GM19099 (cell line): Measurements from ENCODE around the gene CHRNA1.

Experiments used
- POLR2A ChIP-seq: IDR thresholded peaks from 3 replicates; pipeline ENCODE4 v1.6.1; 2011; ENCODE audit warnings: low read depth; ENCODE audit not compliant: insufficient read length; ENCODE audit errors: extremely low read depth

CHRNA1 gene

DNA sequence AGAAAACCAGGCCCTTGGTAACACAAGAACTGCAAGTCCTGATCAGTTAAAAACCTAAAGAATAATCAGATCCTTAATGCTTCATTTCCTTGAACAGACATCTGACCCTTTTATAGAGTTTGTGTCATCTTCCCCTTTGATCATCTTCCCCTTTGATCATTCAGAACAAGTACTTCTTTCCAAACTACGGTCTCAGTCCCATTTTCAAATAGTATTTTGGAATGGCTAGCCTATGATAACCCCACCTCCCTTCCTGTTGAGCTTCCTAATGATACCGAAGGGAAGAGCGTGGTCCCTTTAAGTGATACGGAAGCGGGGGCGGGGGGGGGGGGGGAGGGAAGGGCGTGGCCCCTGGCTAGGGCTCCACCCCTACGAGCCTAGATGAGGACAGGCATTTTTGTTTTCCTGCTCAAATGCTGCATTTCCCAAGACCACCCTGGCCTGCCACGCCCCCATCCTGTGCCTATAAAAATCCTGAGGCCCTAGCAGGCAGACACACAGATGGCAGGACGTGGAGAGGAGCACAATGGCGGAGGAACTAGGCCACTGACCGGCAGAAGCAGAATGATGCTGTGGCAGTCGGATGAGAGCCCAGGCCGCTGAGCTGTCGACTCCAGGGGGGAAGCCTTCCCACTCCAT is 24.1 kb upstream of the CHRNA1 start:
- no peak for TF ChIP-seq POLR2A

DNA sequence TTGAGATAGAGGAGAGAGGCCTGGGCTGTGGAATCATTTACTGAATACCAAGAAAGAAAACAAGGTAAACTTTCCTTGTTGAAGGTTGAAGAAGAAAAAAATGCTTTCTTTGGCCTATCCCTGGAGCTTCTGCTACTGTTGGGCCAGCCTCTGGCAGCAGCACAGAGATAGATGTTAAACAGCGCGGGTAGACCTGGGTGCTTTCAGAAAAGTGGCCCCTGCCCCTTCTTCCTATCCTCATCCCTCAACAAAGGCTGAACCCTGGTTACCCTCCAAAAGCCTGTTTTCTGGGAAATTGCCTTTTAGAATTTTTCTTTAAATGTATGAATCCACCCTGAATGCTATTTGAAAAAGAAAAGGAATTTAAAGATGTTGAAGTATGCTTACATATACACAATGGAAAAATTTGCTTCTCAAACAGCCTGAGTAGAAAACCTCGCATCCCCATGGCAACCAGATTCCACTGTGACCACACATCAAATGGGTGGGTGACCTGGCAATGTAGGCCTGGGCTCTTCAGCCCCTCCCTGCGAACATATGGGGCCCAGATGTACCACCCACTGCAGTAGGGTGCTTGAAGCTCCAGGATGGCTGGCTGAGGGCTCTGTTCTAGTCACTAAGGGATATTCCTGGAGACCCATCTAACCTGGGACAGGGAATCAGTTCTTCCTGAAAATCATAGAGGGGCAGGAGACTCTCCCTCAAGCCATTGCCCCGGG is 23.4 kb upstream of the CHRNA1 start:
- no peak for TF ChIP-seq POLR2A

DNA sequence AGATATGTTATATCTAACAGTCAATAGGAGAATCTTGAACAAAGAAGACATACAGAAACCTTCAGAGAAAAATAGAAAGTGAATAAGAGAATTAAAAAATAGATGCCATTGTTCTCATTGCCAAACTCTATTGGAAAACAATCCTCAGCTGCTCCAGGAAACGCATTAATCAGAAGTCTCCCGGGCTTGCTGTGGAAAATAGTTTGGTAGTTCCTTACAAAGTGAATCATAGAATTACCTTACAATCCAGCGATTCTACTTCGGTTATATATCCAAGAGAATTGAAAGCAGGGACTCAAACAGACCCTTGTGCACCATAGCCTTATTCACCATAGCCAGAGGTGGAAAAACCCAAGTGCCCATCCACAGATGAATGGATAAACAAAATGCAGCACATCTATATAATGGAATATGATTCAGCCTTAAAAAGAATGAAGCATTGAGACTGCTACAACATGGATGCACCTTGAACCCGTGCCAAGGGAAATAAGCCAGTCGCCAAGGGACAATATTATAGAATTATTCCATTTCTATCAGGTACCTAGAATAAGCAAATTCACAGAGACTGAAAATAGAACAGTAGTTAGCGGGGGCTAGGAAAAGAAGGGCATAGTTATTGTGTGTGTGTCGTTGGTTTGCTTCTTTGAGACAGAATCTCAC is 21.9 kb upstream of the CHRNA1 start:
- TF ChIP-seq POLR2A = no peak

GRCh38 chr2:174785481-174785880 is 21.2 kb upstream of the CHRNA1 start:
- no peak for TF ChIP-seq POLR2A

GRCh38 chr2:174784909-174785308 is 20.6 kb upstream of the CHRNA1 start:
- no peak for TF ChIP-seq POLR2A

DNA sequence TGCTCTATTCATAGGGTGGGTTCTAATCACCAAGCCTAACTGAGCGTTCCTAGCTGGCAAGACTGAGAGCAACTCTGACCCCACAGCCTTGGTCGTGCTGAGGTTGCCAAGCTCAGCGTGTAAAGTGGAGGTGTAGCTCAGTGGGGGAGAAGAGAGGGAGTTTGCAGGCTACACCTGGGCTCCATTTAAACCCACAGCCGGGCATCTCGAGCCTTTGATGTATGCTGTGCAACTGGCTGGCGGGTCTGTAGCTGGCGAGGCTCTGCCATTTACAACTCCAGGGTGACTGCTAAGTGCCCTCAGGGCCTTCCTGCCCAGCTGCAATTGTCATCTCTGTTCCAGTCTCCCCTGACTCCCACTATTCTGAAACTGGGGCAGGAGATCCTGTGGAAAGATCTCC is 20.0 kb upstream of the CHRNA1 start:
- TF ChIP-seq POLR2A = no peak

GRCh38 chr2:174781996-174782395 is 17.7 kb upstream of the CHRNA1 start:
- no peak for TF ChIP-seq POLR2A

GRCh38 chr2:174781298-174781697 is 17.0 kb upstream of the CHRNA1 start:
- no peak for TF ChIP-seq POLR2A

- no peak for TF ChIP-seq POLR2A
Measured at GRCh38 chr2:174780856-174781255, 16.6 kb upstream of the CHRNA1 start.

- no peak for TF ChIP-seq POLR2A
Measured at GRCh38 chr2:174780191-174780840, 16.0 kb upstream of the CHRNA1 start.

- no peak for TF ChIP-seq POLR2A
Measured at GRCh38 chr2:174779361-174779928, 15.2 kb upstream of the CHRNA1 start.

DNA sequence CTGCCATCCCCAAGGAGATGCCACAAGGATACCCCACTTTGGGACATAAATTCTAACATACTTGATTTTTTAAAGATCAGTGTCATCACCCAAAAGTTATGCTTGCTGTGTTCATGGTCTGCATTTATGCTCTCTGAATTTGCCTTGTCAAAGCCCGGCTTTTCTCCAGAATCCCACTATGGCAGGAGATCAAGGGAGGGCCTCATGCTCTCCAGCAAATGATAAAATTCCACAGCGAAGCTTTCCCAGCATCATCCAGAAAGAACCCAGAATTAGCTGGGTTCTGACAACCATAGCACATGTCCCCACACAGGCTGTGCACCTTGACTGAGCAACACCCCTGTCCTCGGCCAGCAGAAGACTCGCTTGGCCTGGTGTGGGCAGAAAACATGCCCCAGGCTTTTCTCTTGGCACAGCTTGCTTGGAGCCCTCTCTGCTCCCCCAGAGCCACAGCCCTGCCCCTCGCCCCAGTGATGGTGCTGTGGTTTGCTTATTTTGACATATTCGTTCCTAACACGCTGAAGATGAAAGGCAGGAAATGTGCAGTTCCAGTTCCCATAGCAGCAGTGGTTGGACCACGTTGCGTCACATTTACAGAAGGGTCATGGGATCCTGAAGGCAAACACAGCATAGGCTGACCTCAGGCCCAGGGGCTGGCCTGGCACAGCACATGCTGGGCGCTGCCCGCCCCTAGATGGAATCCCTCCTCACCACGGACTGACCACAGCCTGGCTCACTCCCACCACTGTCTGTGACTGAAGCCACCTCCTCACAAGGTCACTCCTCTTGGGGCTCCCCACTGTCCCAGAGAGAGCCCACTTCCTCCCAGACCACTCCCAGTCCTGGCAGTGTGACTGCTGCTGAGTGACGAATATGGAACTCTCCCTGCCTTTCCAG is 14.1 kb upstream of the CHRNA1 start:
- no peak for TF ChIP-seq POLR2A

DNA sequence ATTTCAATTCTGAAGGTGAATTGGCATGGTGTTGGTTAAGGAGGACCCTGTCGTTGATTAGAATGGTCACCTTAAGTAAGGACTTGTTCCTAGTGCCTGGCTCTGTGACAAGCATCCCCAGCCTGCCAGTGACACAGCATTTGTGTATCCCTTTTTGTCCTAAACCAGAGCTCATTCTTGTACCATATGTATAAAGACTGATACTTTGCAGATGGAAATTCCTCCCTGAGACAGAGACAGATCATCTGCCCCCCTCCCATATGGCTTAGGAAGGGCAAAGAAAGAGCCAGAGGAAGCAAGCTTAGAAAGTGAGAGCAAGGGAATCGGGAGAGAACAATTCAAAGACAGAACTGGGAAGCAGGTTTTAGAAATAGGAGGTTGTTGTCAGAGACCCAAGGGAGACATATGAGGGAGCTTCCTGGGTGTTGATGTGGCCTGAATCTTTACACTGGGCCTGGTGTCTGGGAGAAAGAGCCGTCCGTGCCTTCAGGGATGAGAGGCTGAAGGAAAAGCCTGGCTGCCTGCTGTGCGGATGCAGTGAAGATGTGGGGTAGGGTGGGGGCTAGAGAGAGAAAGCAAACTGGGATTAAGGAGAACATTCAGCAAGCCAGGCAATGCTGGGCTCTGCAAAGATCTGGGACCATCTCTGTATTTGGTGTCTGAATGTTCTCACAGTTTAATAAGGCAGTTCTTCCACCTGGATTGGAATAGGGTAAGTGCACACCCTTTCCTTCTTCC is 13.2 kb upstream of the CHRNA1 start:
- TF ChIP-seq POLR2A = no peak

GRCh38 chr2:174776675-174777074 is 12.4 kb upstream of the CHRNA1 start:
- TF ChIP-seq POLR2A = no peak
